Stimulated activated CD8-positive, alpha-beta memory T cell treated with anti-CD3 and anti-CD28 coated beads, Interleukin-12 subunit alpha, Interleukin-12 subunit beta, amount 100 ng/mL, for 1 hour (primary cell): ENCODE results near the gene MYH16.
"Not testable (repeated sequence)": the region's sequence is repeated elsewhere in the genome, so short reads cannot be mapped to it uniquely, and the experiment has no call there.

Source experiments
- DNase-seq: peaks from one replicate; pipeline ENCODE4 v3.0.0-alpha.2; 2020; ENCODE audit warnings: low read depth

Gene MYH16

DNA sequence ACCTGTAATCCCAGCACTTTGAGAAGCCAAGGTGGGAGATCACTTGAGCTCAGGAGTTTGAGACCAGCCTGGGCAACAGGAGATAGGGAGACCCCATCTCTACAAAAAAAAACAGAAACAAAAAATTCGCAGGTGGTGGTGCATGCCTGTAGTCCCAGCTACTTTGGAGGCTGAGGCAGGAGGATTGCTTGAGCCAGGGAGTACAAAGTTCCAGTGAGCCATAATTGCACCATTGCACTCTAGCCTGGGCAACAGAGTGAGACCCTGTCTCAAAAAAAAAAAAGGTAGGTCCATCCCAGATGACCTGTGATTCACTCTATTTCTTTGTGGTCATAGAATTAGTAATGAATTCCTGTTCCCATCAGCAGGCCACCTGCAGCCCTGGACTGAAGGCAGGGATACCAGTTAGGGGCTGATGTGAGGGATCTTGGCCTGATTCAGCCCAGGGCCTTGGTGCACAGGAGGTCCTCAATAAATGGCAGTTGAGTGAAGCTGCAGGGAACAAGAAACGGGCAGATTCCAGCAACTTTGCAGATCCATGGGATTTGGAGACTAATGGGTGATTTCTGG lies at the start of gene MYH16:
Gene MYH16 (plus strand): TSS at position 364 of the 570 bp plus-strand sequence.
- DNase-seq, result no peak

DNA sequence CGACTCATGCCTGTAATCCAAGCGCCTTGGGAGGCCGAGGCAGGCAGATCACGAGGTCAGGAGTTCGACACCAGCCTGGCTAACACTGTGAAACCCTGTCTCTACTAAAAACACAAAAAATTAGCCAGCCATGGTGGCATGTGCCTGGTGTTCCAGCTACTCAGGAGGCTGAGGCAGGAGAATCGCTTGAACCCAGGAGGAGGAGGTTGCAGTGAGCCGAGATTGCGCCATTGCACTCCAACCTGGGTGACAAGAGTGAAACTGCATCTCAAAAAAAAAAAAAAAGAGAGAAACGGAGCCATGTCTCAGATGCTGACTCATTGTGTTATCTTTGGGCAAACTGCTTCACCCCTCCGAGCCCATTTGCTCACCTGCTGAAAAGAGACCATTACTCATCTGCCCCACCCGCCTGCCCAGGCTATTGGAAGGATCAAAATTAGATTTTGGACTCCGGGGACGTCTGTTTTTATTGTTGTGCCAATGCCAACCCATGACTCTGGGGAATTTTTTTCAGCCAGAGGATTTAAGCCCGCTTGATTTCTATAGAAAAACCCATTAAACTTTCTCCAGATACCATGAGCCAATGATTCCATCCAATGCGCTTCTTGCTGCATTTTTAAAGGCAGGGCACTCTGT lies 48.3 kb upstream of the MYH16 start:
- DNase-seq, result not testable (repeated sequence)

DNA sequence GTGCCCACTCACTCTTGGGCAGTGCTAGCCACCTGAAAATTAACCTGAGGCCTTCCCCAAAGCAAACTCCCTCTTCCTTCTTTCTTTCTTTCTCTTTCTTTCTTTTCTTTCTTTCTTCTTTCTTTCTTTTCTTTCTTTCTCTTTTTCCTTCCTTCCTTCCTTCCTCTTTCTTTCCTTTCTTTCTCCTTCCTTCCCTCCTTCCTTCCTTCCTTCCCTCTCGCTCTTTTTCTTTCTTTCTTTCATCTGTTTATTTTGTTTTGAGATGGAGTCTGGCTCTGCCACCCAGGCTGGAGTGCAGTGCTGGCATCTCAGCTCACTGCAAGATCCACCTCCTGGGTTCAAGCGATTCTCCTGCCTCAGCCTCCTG lies 47.8 kb upstream of the MYH16 start:
- DNase-seq, result no peak

DNA sequence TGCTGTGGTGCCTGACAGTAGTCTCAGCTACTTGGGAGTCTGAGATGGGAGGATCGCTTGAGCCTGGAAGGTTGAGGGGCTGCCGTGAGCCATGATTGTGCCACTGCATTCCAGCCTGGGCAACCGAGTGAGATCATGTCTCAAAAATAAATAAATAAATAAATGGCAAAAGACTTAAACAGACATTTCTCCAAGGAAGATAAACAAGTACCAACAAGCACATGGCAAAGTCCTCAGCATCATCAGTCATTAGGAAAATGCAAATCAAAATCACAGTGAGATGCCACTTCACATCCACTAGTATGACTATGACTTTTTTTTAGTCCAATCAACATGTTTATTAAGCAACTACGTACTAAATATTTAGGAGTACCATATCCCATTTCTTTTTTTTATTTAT lies 43.4 kb upstream of the MYH16 start:
- DNase-seq, result no peak

DNA sequence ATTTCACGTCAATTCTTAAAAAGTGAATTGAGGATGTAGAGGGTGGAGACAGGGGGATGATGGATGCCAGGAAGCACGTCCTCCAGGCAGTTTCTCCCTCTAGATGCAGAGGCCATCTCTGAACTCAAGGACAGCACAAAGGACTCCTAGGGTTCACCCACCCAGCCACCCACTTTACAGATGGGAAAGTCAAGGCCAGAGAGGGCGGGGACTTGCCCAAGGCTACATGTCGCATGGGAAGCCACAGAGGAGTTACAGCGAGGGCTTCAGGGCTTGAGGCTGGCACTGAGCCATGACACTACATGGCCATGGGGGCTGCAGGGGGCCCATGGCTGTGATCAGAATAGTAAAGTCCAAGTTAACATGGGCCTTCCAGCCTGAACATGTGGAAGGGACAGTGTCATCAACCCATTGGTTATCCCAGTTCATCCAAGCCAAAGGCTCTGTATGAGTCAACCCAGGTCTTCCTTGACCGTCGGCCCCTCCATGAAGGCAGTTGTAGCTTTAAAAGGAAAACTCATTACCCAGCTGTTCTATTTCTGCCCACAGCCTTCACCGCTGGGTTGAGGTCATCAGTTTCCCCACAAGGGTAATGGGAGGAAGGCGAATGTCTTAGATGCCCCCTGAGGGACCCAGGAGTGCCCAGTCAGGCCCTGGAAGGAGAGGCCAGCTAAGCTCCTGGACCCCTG lies 40.4 kb upstream of the MYH16 start:
- DNase-seq, result no peak

DNA sequence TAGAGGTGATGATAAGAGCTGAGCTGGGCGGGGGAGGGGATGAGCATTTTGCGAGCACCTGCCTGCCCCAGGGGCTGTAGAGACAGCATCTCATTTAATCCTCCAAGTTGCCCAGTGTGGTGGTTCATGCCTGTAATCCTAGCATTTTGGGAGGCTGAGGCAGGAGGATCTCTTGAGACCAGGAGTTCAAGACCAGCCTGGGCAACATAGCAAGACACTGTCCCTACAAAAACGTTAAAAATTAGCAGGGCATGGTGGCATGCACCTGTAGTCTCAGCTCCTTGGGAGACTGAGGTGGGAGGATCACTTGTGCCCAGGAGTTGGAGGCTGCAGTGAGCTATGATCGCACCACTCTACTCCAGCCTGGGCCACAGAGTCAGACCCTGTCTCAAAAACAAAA lies 39.7 kb upstream of the MYH16 start:
- not testable (repeated sequence) for DNase-seq

DNA sequence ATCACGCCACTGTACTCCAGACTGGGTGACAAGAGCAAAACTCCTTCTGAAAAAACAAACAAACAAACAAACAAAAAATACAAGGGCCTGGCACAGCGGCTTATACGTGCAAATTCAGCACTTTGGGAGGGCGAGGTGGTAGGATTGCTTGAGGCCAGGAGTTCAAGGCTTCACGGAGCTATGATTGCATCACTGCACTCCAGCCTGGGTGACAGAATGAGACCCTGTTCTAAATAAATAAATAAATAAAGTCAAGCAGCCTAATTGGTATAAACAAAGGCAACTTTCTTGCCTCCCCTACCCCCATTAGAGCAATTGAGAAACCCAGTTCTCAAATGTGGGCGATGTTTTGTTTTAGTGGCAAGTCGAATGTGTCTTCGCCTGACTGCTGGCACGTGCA lies 38.5 kb upstream of the MYH16 start:
- no peak for DNase-seq

DNA sequence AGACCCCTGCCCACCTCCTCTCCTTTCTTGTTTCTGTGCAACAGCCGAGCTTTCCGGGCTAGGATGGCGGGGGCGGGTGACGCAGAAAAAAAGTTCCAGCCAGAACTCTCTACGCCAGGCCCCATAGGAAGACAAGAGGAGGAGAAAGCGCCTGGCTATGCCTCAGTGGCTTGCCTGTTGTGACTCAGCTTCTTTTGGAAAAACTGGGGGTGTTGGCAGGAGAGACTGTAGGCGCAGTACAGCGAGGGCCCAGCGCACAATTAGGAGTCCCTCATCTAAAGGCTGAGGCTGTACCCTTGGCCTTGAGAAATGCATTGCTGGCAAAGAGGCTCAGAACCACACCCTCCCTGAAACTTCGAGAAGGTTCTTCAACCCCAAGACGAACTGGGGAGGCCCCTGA lies 36.7 kb upstream of the MYH16 start:
- no peak for DNase-seq

DNA sequence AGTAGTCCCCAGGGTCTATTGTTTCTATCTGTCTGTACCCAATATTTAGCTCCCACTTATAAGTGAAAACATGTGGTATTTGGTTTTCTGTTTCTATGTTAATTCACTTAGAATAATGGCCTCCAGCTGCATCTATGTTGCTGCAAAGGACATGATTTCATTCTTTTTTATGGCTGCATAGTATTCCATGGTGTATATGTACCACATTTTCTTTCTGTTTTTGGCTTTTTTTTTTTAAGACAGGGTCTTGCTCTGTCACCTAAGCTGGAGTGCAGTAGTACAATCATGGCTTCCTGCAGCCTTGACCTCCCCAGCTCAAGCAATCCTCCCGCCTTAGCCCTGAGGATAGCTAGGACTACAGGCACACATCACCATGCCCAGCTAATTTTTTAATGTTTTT lies 34.8 kb upstream of the MYH16 start:
- not testable (repeated sequence) for DNase-seq

DNA sequence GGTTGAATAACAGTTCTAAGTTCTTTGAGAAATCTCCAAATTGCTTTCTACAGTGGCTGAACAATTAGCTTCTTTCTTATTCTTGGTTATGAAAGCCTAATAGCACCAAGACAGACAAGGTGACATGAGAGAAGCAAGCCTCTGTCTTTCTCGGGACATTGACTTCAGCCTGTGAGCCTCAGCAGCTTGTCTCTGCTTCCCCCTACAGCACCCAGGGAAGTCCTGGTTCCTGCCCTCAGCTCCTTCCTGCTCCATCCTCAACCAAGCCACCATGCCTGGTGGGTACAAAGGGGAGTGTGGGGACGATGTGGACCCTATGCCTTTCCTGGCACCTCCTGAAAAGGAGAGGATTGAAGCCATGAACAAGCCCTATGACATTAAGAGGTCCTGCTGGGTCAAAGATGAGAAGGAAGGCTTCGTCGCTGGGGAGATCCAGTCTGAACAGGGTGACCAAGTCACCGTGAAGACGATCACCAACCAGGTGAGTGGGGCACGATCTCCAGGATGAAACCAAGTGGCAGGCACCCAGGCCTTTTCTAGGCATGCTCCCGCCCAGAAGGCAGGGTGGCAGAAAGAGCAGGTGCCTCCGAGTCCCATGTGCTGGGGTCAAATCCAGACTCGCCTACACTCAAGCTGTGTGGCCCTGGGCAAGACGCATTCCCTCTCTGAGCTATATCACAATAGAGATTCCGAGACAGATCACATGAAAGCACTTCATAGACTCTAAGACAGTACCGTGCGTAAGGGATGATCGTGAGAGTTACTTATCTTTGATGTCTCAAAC lies 33.9 kb upstream of the MYH16 start:
- no peak for DNase-seq

DNA sequence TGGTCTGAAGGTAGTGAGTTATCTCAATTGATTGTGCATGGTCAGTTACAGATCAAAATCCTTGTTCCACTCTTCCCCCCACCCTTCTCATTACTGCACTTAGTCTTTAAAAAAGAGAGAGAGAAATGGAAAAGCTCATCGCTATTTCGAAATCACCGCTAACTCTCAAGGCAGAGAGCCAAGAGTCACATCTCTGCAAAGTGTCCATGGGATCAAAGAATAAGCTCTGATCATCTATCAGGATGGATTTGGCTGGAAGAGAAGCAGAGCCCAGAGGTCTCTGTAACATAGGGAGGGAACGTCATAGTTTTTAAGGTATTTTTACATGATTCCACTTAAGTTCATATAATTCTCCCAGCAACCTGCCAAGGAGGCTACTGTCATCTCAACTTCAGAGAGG lies 30.0 kb upstream of the MYH16 start:
- DNase-seq, result no peak

DNA sequence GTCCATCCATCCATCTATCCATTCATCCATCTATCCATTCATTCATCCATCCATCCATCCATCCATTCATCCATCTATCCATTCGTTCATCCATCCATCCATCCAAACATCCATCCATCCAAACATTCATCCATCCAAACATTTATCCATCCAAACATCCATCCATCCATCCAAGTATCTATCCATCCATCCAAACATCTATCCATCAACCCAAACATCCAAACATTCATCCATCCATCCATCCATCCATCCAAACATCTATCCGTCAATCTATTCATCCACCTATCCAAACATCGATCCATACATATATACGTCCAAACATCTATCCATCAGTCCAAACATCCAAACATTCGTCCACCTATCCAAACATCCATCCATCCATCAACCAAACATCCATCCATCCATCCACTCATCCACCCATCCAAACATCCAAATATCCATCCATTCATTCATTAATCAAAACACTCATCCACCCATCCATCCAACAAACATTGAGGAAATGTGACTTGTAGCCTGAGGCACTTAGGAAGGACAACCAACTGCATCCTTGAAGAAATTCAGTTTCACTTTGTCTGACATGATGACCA lies 28.8 kb upstream of the MYH16 start:
- DNase-seq, result no peak

DNA sequence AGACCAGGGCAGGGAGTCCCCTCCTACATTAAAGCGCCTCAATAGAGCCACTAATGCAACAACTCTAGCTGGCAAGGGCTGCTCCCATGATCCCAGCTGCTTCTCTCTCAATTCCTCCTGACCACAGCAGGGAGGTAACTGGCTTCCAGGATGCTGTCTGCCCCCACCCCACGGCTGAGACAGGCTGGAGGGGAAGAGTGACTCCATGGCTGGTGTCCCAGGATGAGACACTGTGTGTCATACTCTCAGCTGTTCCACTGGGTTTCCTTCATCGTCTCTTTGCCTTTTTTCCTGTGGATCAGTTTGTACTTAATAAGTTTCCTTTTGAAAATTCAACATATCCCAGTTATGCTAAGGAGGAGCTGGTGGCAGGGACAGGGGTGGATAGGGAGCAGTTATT lies 27.7 kb upstream of the MYH16 start:
- DNase-seq, result no peak

DNA sequence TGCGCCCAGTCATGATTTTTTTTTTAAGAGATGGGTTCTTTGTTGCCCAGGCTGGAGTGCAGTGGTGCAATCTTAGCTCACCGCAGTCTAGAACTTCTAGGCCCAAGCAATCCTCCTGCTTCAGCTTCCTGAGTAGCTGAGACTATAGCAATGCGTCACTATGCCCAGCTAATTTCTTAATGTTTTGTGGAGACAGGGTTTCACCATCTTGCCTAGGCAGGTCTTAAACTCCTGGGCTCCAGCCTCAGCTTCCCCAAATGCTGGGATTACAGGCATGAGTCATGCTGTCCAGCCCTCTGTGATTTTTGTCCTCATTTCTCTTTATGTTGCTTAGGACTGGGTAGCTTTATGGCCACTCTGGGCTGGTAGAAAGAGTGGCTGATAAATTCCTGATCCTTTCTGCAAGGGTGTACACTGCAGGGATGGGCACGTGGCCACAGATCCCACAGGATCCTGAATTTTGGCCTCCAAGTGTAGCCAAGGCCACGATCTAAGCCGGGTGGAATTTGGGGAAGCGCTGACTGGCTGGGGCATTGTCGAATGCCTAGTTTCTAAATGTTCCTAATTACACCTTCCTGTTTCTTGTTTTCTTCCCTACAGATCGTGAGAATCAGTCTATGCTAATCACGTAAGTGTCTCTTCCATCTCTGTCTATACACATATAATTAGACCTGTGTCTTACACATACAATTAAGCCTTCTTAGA lies 24.1 kb upstream of the MYH16 start:
- DNase-seq, result no peak

DNA sequence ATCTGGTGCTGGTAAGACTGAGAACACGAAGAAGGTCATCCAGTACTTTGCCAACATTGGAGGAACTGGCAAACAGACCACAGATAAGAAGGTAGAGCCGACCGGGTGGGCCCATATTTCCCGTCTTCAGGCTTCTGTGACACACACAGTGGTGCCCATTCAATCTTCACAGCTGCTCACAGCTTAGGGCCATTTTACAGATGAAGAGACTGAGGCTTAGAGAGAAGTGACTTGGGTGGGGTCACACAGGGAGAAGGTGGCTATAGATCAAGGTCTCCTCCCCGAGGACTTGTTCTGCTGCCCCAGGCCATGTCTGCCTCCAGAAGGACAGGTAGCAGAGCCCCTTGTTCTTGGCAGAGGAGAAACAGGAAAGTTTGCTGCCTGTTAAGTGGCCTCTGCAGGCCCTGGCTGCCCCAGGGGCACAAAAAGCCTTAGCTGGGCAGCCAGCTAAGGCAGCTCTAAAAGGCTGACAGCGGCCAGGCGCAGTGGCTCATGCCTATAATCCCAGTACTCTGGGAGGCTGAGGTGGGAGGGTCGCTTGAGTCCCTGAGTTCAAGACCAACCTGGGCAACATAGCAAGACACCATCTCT lies 22.6 kb upstream of the MYH16 start:
- DNase-seq, result no peak

DNA sequence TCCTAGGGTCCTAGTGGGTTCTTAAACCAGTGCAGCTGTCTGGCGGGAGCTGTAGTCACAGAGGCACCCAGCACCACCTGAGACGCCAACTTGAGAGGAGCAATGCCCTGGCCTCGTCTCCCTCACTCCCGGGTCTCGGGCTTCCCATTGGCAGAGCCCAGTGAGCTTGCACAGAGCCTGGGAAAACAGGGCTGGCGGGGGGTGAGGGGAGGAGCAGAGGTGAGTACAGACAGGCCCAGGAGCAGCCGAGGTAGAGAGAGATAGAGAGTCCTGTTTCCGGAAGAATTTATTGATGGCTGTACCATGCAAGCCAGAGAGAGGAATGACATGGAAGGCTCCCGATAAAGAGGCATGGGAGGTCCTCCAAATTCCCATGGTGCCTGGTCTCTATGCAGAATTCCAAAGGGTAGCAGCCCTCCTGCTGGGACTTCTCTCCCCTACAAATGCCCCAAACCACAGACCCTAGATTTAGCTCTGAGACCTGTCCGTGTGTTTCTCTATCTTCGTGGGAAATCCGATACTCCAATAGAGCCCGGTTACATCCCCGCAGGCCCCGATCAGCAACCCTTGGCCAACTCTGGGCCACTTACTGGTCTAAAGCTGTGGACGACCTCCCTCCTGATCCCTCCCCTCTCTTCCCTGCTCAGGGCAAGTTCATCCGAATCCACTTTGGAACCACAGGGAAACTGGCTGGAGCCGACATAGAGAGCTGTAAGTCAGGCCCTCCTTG lies 20.3 kb upstream of the MYH16 start:
- DNase-seq, result no peak

DNA sequence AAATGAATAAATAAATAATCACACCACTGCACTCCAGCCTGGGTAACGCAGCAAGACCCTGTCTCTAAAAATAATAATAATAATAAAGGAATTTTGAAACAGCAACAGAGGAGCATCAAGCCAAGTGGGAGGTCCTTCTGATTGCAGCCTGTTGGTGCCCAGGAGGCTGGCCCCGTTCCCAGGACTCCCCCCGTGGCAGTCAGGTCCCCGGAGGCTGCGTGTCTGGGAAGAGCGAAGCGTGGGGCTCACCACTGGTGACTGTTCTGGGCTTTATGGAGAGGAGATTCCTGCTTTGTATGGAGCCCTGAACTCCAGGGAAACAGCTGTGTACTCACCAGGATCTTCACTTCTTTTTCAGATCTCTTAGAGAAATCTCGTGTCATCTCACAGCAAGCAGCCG lies 19.3 kb upstream of the MYH16 start:
- DNase-seq, result no peak

DNA sequence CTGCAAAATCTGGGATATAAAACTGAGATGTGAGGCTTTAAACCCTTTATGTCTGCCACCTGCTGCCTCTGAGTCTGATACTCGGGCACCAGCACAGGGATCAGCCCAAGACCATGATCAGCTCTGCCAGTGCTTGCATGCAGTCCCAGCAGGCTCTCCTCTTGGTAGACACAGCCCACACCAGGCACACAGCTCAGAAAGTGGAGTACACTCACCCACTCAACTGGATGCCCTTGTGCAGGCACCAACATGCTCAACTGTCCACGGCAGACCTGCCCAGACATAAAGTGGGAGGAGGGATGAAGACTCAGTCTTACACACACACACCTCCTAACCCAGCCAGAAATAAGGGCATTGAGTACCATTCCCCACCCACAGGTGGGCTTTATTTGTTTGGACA lies 18.2 kb upstream of the MYH16 start:
- no peak for DNase-seq

DNA sequence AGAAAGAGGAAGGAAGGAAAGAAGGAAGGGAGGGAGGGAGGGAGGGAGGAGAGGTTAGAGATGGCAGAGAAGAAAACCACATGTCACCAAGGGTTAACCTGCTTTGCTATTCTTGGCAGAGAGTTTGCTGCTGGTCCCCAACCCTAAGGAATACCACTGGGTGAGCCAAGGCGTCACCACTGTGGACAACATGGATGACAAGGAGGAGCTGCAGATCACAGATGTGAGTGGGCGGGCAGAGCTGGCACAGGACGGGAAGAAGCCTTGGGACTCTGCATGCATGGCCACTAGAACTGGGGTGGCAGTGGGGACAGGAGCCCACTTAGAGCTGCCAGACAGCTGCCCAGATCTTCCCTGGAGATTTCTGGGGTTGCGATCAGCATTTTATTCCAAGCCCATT lies 17.2 kb upstream of the MYH16 start:
- DNase-seq, result no peak

DNA sequence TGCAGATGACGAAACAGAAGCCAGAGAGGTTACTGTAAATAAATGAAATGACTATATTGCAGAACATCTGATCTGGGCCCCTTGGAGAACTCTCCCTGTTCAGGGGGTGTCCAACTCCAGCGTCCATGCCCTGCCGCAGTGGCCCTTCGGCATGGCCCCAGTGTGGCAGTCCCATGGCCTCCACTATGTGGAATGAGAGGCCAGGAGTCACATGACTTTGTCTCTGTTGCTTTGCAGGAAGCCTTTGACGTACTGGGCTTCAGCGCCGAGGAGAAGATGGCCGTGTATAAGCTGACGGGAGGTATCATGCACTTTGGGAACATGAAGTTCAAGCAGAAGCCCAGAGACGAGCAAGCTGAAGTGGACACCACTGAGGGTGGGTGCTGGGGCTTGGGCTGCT lies 15.6 kb upstream of the MYH16 start:
- DNase-seq, result no peak

DNA sequence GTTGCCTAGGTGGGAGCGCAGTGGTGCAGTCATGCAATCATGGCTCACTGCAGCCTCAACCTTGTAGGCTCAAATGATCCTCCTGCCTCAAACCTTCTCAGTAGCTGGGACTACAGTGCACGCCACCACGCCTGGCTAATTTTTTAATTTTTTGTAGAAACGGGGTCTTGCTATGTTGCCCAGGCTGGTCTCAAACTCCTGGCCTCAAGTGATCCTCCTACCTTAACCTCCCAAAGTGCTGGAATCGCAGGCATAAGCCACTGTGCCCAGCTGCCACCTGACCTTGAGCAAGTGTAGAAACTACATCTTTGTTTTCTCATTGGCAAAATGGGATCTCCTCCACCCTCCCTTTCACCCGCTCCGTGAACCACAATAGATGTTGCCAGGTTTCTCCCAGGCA lies 15.0 kb upstream of the MYH16 start:
- no peak for DNase-seq
